ENCODE data around the gene KRTCAP2. TPM values are rescaled to one million over a fixed set of nuclear protein-coding genes. Genes with fewer than 3 reads are reported as not detected.
"Not testable (repeated sequence)": the region's sequence is repeated elsewhere in the genome, so short reads cannot be mapped to it uniquely, and the experiment has no call there.

Gene KRTCAP2
- total RNA-seq, 4 donors from 2014 or later = 1.5 to 200 (median 62.5) TPM

DNA sequence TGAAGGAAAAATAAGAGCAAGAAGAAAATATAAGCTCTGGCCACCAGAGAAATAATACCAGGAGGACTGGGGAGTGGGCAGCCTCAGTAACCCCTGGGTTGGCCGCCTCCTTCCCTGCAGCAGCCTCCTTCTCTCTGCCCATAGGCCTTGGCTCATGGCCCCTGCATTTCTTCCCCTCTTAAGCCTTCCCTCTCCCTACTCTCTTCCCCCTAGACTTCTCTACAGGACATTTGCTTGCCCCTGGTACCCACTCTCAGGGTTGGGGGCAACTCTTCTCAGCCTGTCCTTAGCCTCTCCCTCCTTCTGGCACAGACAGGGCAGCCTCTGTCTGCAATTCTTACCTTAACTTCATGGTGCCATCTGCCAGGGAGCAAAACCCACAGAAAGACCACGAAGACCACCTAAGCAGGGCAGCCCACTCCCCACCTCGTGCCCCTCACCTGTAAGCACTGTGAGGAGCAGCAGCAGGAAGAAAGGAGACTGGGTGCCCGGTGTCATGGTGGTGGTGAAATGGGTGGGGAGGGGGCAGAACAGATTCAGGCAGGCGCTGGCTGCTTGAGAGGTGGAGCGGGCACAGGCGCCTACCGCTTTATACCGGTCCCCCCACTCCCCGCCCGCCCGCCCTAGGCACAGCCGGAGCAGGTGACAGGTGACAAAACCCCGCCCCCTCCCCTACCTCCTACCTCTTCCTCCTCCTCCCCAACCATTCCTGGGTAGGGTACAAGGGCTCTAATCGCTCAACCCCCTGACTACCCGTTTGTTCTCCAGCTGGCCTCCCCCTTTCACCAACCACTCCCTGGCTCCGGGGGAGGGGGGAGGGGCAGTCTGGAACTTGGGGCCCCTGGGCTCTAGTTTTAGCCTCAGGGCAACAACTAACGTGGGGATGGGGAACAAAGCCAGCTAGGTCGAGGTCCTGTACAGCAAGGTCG, 19.5 kb upstream of the KRTCAP2 start:
- Histone ChIP-seq H3K27me3 (no peaks in the 10 kb centered on the region), H3K27ac (peak overlapping the region; percentile 85 to 94), H3K4me1 (no peaks in the 10 kb centered on the region), H3K36me3 (no peaks in the 10 kb centered on the region), H3K9me3 (no peaks in the 10 kb centered on the region), H3K4me3 (peak overlapping the region; percentile 46 to 55)
- DNase-seq = peak in 1 of 2 donors; percentile 44
- intact Hi-C loops (cut with DNase I; ENCODE audit: low total_unique reads) = no loop called here
- peak in 1 of 2 donors; percentile 10 for TF ChIP-seq POLR2A (IDR thresholded peaks at IDR 0.05)
- TF ChIP-seq, protein P1, sequence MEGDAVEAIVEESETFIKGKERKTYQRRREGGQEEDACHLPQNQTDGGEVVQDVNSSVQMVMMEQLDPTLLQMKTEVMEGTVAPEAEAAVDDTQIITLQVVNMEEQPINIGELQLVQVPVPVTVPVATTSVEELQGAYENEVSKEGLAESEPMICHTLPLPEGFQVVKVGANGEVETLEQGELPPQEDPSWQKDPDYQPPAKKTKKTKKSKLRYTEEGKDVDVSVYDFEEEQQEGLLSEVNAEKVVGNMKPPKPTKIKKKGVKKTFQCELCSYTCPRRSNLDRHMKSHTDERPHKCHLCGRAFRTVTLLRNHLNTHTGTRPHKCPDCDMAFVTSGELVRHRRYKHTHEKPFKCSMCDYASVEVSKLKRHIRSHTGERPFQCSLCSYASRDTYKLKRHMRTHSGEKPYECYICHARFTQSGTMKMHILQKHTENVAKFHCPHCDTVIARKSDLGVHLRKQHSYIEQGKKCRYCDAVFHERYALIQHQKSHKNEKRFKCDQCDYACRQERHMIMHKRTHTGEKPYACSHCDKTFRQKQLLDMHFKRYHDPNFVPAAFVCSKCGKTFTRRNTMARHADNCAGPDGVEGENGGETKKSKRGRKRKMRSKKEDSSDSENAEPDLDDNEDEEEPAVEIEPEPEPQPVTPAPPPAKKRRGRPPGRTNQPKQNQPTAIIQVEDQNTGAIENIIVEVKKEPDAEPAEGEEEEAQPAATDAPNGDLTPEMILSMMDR (IDR thresholded peaks at IDR 0.05) = no peak

DNA sequence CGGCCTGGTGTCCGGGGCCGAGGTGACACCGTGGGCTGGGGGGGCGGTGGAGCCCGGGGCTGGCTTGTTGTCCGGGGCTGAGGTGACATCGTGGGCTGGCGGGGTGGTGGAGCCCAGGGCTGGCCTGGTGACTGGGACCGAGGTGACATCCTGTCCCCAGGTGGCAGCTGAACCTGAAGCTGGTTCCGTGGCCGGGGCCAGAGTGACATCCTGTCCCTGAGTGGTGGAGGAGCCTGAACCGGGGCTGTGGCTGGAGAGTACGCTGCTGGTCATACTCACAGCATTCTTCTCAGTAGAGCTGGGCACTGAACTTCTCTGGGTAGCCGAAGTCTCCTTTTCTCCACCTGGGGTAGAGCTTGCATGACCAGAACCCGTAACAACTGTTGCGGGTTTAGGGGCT, 18.8 kb upstream of the KRTCAP2 start:
- Histone ChIP-seq H3K9me3 (no peaks in the 10 kb centered on the region), H3K27me3 (no peaks in the 10 kb centered on the region), H3K4me1 (no peaks in the 10 kb centered on the region), H3K4me3 (no peak overlapping the region), H3K36me3 (no peaks in the 10 kb centered on the region), H3K27ac (peak overlapping the region; percentile 85 to 94)
- intact Hi-C loops (cut with DNase I; ENCODE audit: low total_unique reads) = no loop called here
- TF ChIP-seq POLR2A (IDR thresholded peaks at IDR 0.05) = no peak
- TF ChIP-seq, protein P1 (IDR thresholded peaks at IDR 0.05) = no peak
- no peak for DNase-seq

DNA sequence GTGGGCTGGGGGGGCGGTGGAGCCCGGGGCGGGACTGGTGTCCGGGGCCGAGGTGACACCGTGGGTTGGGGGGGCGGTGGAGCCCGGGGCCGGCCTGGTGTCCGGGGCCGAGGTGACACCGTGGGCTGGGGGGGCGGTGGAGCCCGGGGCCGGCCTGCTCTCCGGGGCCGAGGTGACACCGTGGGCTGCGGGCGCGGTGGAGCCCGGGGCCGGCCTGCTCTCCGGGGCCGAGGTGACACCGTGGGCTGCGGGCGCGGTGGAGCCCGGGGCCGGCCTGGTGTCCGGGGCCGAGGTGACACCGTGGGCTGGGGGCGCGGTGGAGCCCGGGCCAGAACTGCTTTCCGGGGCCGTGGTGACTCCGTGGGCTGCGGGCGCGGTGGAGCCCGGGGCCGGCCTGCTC, 16.8 kb upstream of the KRTCAP2 start:
- H3K36me3 ChIP-seq; DNase-seq; H3K4me3 ChIP-seq; intact Hi-C loops (cut with DNase I; ENCODE audit: low total_unique reads); H3K4me1 ChIP-seq; H3K9me3 ChIP-seq; H3K27ac ChIP-seq; H3K27me3 ChIP-seq: not testable (repeated sequence)

DNA sequence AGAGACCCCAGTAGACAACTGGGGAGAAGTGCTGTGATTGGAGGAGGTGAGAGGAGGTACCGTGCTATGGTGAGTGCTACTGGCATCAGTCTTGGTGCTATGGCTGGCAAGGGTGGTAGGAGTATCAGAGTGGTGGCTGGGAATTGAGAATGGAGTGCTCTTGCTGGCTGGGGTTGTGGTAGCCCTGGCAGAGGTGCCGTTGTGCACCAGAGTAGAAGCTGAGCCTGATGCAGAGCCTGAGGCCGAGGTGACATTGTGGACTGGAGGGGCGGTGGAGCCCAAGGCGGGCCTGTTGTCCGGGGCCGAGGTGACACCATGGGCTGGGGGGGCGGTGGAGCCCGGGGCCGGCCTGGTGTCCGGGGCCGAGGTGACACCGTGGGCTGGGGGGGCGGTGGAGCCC, 15.2 kb upstream of the KRTCAP2 start:
- TF ChIP-seq POLR2A (IDR thresholded peaks at IDR 0.05) = no peak
- TF ChIP-seq, protein P1 (IDR thresholded peaks at IDR 0.05) = no peak
- DNase-seq = no peak
- Histone ChIP-seq H3K27ac (no peak overlapping the region), H3K4me1 (no peaks in the 10 kb centered on the region), H3K27me3 (no peaks in the 10 kb centered on the region), H3K4me3 (no peak overlapping the region), H3K9me3 (no peaks in the 10 kb centered on the region), H3K36me3 (no peaks in the 10 kb centered on the region)
- intact Hi-C loops (cut with DNase I; ENCODE audit: low total_unique reads) = no loop called here

DNA sequence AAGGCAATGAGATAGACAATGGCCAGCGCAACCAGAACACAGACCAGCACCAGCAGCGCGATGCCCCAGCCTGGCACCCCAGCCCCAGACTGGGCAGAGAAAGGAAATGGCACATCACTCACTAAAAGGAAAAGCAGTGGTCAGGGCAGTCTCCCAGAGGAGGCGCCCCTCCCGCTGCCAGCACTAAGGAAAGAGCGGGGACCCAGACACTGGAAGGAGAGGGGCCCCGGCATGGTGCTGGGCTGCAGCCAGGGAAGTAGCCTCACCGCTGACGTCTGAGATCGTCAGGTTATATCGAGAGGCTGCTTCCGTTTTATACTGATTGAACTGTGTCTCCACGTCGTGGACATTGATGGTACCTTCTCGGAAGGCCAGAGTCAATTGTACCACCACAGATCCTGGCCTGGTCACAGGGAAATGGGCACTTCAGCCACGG, 14.4 kb upstream of the KRTCAP2 start:
- Histone ChIP-seq H3K9me3 (no peaks in the 10 kb centered on the region), H3K27ac (no peak overlapping the region), H3K4me3 (no peak overlapping the region), H3K36me3 (no peaks in the 10 kb centered on the region), H3K4me1 (no peaks in the 10 kb centered on the region), H3K27me3 (no peaks in the 10 kb centered on the region)
- intact Hi-C loops (cut with DNase I; ENCODE audit: low total_unique reads) = no loop called here
- TF ChIP-seq POLR2A (IDR thresholded peaks at IDR 0.05) = no peak
- TF ChIP-seq, protein P1 (IDR thresholded peaks at IDR 0.05) = no peak
- no peak for DNase-seq
